H9 (cell line): ENCODE data around the gene KCNK10. TPM values are rescaled to one million over a fixed set of nuclear protein-coding genes. Genes with fewer than 3 reads are reported as not detected.

Experiments used
- DNase-seq: peaks from one replicate; pipeline ENCODE4 v3.0.0-alpha.2; 2017
- H2AFZ ChIP-seq: one replicate; pipeline ENCODE4 v1.6.1; 2013; ENCODE audit warnings: mild to moderate bottlenecking, low read length, control low read depth, moderate library complexity
- H2AK5ac ChIP-seq: 2 replicates; pipeline ENCODE4 v1.6.1; 2013; ENCODE audit warnings: low read length, control low read depth, mixed read lengths; ENCODE audit not compliant: insufficient read length
- H2BK120ac ChIP-seq: one replicate; pipeline ENCODE4 v1.6.1; 2013; ENCODE audit warnings: low read depth, mild to moderate bottlenecking, low read length, control low read depth, inconsistent platforms; ENCODE audit not compliant: poor library complexity, severe bottlenecking
- H2BK12ac ChIP-seq: 2 replicates; pipeline ENCODE4 v1.6.1; 2013; ENCODE audit warnings: low read length, control low read depth, mixed read lengths, low read depth; ENCODE audit not compliant: insufficient read length
- H2BK15ac ChIP-seq: 2 replicates; pipeline ENCODE4 v1.6.1; 2013; ENCODE audit warnings: low read depth, low read length, control low read depth
- H2BK20ac ChIP-seq: one replicate; pipeline ENCODE4 v1.6.1; 2013; ENCODE audit warnings: low read depth, mild to moderate bottlenecking, low read length, control low read depth, inconsistent platforms; ENCODE audit not compliant: poor library complexity, severe bottlenecking
- H2BK5ac ChIP-seq: 2 replicates; pipeline ENCODE4 v1.6.1; 2013; ENCODE audit warnings: low read length, control low read depth, mixed read lengths; ENCODE audit not compliant: insufficient read length
- H3K14ac ChIP-seq: 2 replicates; pipeline ENCODE4 v1.6.1; 2013; ENCODE audit warnings: low read length, control low read depth; ENCODE audit not compliant: insufficient read depth
- H3K18ac ChIP-seq: 2 replicates; pipeline ENCODE4 v1.6.1; 2013; ENCODE audit warnings: low read depth, mild to moderate bottlenecking, mixed read lengths, low read length, control low read depth; ENCODE audit not compliant: insufficient read length
- H3K23ac ChIP-seq: 2 replicates; pipeline ENCODE4 v1.6.1; 2013; ENCODE audit warnings: low read length, control low read depth, mixed read lengths, low read depth; ENCODE audit not compliant: insufficient read length
- H3K23me2 ChIP-seq: 2 replicates; pipeline ENCODE4 v1.6.1; 2013; ENCODE audit warnings: low read depth, mild to moderate bottlenecking, mixed read lengths, low read length, control low read depth; ENCODE audit not compliant: insufficient read length, poor library complexity, severe bottlenecking
- H3K27ac ChIP-seq: 2 replicates; pipeline ENCODE4 v1.5.1; 2013; ENCODE audit warnings: low read length, control low read depth, mixed read lengths, low read depth; ENCODE audit not compliant: insufficient read length
- H3K27me3 ChIP-seq: 2 replicates; pipeline ENCODE4 v1.6.1; 2013; ENCODE audit warnings: low read length, control low read depth, inconsistent platforms; ENCODE audit not compliant: insufficient read depth
- H3K4ac ChIP-seq: 2 replicates; pipeline ENCODE4 v1.6.1; 2013; ENCODE audit warnings: low read depth, mild to moderate bottlenecking, control low read depth, inconsistent platforms, low read length, moderate library complexity
- H3K4me1 ChIP-seq: 2 replicates; pipeline ENCODE4 v1.6.1; 2013; ENCODE audit warnings: low read length, control low read depth, inconsistent platforms; ENCODE audit not compliant: insufficient read depth
- H3K4me2 ChIP-seq: 2 replicates; pipeline ENCODE4 v1.6.1; 2013; ENCODE audit warnings: low read length, control low read depth, mixed read lengths; ENCODE audit not compliant: insufficient read length, insufficient read depth
- H3K56ac ChIP-seq: 2 replicates; pipeline ENCODE4 v1.6.1; 2013; ENCODE audit warnings: low read depth, mild to moderate bottlenecking, mixed read lengths, low read length, control low read depth; ENCODE audit not compliant: insufficient read length
- H3K79me1 ChIP-seq: 2 replicates; pipeline ENCODE4 v1.6.1; 2013; ENCODE audit warnings: low read depth, mild to moderate bottlenecking, moderate library complexity, low read length, control low read depth, inconsistent platforms; ENCODE audit not compliant: insufficient read depth, poor library complexity, severe bottlenecking
- H3K79me2 ChIP-seq: 2 replicates; pipeline ENCODE4 v1.6.1; 2013; ENCODE audit warnings: low read length, control low read depth, inconsistent platforms; ENCODE audit not compliant: insufficient read depth
- H3K9ac ChIP-seq: 2 replicates; pipeline ENCODE4 v1.6.1; 2013; ENCODE audit warnings: low read length, control low read depth, mixed read lengths; ENCODE audit not compliant: insufficient read length; ENCODE audit errors: extremely low read depth
- H3K9me3 ChIP-seq: one replicate; pipeline ENCODE4 v1.6.1; 2013; ENCODE audit warnings: low read depth, low read length, inconsistent platforms; ENCODE audit not compliant: control insufficient read depth
- H3T11ph ChIP-seq: one replicate; pipeline ENCODE4 v1.6.1; 2013; ENCODE audit warnings: mild to moderate bottlenecking, low read length, control low read depth, inconsistent platforms
- H4K20me1 ChIP-seq: one replicate; pipeline ENCODE4 v1.6.1; 2013; ENCODE audit not compliant: control insufficient read depth, insufficient read length, insufficient read depth
- H4K5ac ChIP-seq: 2 replicates; pipeline ENCODE4 v1.6.1; 2013; ENCODE audit warnings: low read depth, mild to moderate bottlenecking, mixed read lengths, low read length, control low read depth; ENCODE audit not compliant: insufficient read length
- H4K8ac ChIP-seq: replicated peaks from 2 replicates; pipeline ENCODE4 v1.6.1; 2013; ENCODE audit warnings: low read length, control low read depth, mixed read lengths, low read depth; ENCODE audit not compliant: insufficient read length
- H4K91ac ChIP-seq: 2 replicates; pipeline ENCODE4 v1.6.1; 2013; ENCODE audit warnings: low read depth, mild to moderate bottlenecking, moderate library complexity, mixed read lengths, low read length, control low read depth; ENCODE audit not compliant: insufficient read length
- H3K27ac Mint-ChIP-seq, 3 experiments: 2 replicates in 2 of 3; 3 replicates in 1 of 3; pipeline ENCODE4 v1.8.0; 2020 to 2021; ENCODE audit warnings: mixed read lengths in 3 of 3, mild to moderate bottlenecking in 1 of 3, moderate library complexity in 1 of 3
- H3K27me3 Mint-ChIP-seq: 2 replicates; pipeline ENCODE4 v1.8.0; 2021; ENCODE audit warnings: low read depth, mild to moderate bottlenecking, moderate library complexity, mixed read lengths
- H3K36me3 Mint-ChIP-seq, 3 experiments: 2 replicates in 2 of 3; 3 replicates in 1 of 3; pipeline ENCODE4 v1.8.0; 2020 to 2021; ENCODE audit warnings: low read depth in 3 of 3, mixed read lengths in 3 of 3; ENCODE audit not compliant: insufficient read depth in 1 of 3
- H3K4me1 Mint-ChIP-seq, 2 experiments: 2 replicates each; pipeline ENCODE4 v1.8.0; 2020; ENCODE audit warnings: mixed read lengths in 2 of 2
- H3K4me3 Mint-ChIP-seq, 2 experiments: 2 replicates in 1 of 2; 3 replicates in 1 of 2; pipeline ENCODE4 v1.8.0; 2020 to 2021; ENCODE audit warnings: mild to moderate bottlenecking in 2 of 2, mixed read lengths in 2 of 2, moderate library complexity in 1 of 2
- H3K9me3 Mint-ChIP-seq, 2 experiments: 2 replicates in 1 of 2; 3 replicates in 1 of 2; pipeline ENCODE4 v1.8.0; 2020; ENCODE audit warnings: mild to moderate bottlenecking in 2 of 2, mixed read lengths in 2 of 2, moderate library complexity in 1 of 2
- WGBS: extraction: QIAGEN DNeasy Blood & Tissue Kit; methylation state at CpG from one replicate; pipeline ENCODE4 v1.1.7; 2013; ENCODE audit warnings: missing lambda C conversion rate, low lambda C conversion rate, mixed read lengths; ENCODE audit not compliant: insufficient read length; ENCODE audit errors: extremely low coverage; 5-methylcytosine and 5-hydroxymethylcytosine counted together
- total RNA-seq: library from RNA; stranded (reverse); gene quantifications from 2 replicates; pipeline ENCODE4 v1.2.1, GENCODE V29; 2021
- TF ChIP-seq, protein P1 (sequence below): fragments of 200-600 bp; sonication (generic); conservative IDR thresholded peaks from 3 replicates; pipeline ENCODE4 v1.8.0; 2021; ENCODE audit warnings: antibody characterized with exemption, mild to moderate bottlenecking

KCNK10 gene
- total RNA-seq, 1 experiment from 2014 or later = 0.33 TPM

DNA sequence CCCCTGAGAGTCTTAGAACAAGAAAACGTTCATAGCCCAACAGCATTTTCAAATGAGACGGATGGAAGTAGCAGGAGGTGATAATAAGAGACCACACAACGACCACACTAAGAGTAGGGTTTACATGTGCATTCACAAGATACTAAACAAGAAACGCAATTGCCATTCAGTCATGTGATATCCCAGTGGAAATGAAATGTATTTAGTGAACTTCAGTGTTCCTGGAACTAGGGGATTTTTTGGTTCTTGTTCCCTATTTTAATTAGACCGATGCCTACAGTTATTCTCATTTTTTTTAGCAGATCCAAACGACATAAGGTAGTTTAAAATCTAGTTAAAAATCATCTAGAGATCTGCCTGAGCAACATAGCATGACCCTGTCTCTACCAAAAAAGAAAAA is 168.1 kb downstream of the KCNK10 start:
- Mint-ChIP-seq H3K9me3 (peaks cover 0 to 2% of the 10 kb centered on the region in 2 experiments; a peak in 1 of 5 replicates), H3K4me1 (no peaks in the 10 kb centered on the region), H3K27me3 (peaks cover 9% of the 10 kb centered on the region), H3K36me3 (no peaks in the 10 kb centered on the region), H3K27ac (no peak overlapping the region), H3K4me3 (no peak overlapping the region)
- Histone ChIP-seq H2BK12ac (no peak overlapping the region), H4K91ac (no peak overlapping the region), H2AFZ (no peak overlapping the region), H3K14ac (no peak overlapping the region), H4K8ac (no peak overlapping the region), H3K4ac (no peak overlapping the region), H2BK20ac (no peak overlapping the region), H4K5ac (no peak overlapping the region), H3K4me1 (no peaks in the 10 kb centered on the region), H3K18ac (no peak overlapping the region), H4K20me1 (no peaks in the 10 kb centered on the region), H3K23ac (no peak overlapping the region), H3K56ac (no peak overlapping the region), H3K27ac (no peak overlapping the region), H3T11ph (no peak overlapping the region), H3K9ac (no peak overlapping the region), H3K23me2 (no peaks in the 10 kb centered on the region), H3K27me3 (no peaks in the 10 kb centered on the region), H3K79me2 (no peaks in the 10 kb centered on the region), H2AK5ac (no peak overlapping the region), H2BK5ac (no peak overlapping the region), H2BK120ac (no peak overlapping the region), H2BK15ac (no peak overlapping the region), H3K9me3 (no peaks in the 10 kb centered on the region), H3K4me2 (no peak overlapping the region), H3K79me1 (no peaks in the 10 kb centered on the region)
- TF ChIP-seq, protein P1, sequence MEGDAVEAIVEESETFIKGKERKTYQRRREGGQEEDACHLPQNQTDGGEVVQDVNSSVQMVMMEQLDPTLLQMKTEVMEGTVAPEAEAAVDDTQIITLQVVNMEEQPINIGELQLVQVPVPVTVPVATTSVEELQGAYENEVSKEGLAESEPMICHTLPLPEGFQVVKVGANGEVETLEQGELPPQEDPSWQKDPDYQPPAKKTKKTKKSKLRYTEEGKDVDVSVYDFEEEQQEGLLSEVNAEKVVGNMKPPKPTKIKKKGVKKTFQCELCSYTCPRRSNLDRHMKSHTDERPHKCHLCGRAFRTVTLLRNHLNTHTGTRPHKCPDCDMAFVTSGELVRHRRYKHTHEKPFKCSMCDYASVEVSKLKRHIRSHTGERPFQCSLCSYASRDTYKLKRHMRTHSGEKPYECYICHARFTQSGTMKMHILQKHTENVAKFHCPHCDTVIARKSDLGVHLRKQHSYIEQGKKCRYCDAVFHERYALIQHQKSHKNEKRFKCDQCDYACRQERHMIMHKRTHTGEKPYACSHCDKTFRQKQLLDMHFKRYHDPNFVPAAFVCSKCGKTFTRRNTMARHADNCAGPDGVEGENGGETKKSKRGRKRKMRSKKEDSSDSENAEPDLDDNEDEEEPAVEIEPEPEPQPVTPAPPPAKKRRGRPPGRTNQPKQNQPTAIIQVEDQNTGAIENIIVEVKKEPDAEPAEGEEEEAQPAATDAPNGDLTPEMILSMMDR = no peak
- no peak for DNase-seq
- WGBS = no CpG with 5 or more reads among the region's 6 CpGs
